SK-N-SH (cell line): ENCODE data around the gene COIL. TPM values are rescaled to one million over a fixed set of nuclear protein-coding genes. Genes with fewer than 3 reads are reported as not detected.

ENCODE experiments used
- CTCF ChIA-PET: fragments of 300-600, 350-600 bp; formaldehyde crosslinking; extraction: SDS; loops from one replicate; lab custom pipeline; 2021; lab: Yijun Ruan, JAX
- POLR2A ChIA-PET: fragments of 350-600 bp; sonication (Branson Sonifier 250); formaldehyde crosslinking; extraction: SDS; loops from one replicate; lab custom pipeline; 2020; ENCODE audit warnings: antibody characterized with exemption, inconsistent platforms; lab: Yijun Ruan, JAX
- DNase-seq: peaks from one replicate; pipeline ENCODE4 v3.0.0; 2012
- H2AFZ ChIP-seq: fragments of 200-600 bp; sonication (generic); 2 replicates; pipeline ENCODE4 v1.8.1; 2016; ENCODE audit warnings: antibody characterized with exemption, mild to moderate bottlenecking, low read depth
- H3F3A ChIP-seq: fragments of 200-600 bp; sonication (generic); replicated peaks from 2 replicates; pipeline ENCODE3; 2016; ENCODE audit warnings: antibody characterized with exemption, mild to moderate bottlenecking; ENCODE audit not compliant: insufficient read depth
- H3K27ac ChIP-seq, 2 experiments: fragments of 200-500 bp in 1 of 2; fragments of 200-600 bp in 1 of 2; sonication (Bioruptor generic) in 1 of 2; sonication (generic), shearing (Covaris generic) in 1 of 2; 2 replicates each; pipeline versions ENCODE4 v1.5.1 to v1.6.1; 2014 to 2016; ENCODE audit warnings: low read depth in 2 of 2, inconsistent platforms in 1 of 2, low read length in 1 of 2, mild to moderate bottlenecking in 1 of 2, mixed read lengths in 1 of 2
- H3K27me3 ChIP-seq: fragments of 200-600 bp; sonication (generic), shearing (Covaris generic); 2 replicates; pipeline ENCODE4 v1.6.1; 2016; ENCODE audit warnings: mixed run types; ENCODE audit not compliant: insufficient read depth
- H3K36me3 ChIP-seq, 2 experiments: fragments of 200-500 bp in 1 of 2; fragments of 200-600 bp in 1 of 2; sonication (Bioruptor generic) in 1 of 2; sonication (generic) in 1 of 2; replicated peaks in 1 of 2; 2 replicates each; pipeline versions ENCODE3 to v1.5.1; 2014 to 2016; ENCODE audit warnings: low read length in 1 of 2, mild to moderate bottlenecking in 1 of 2; ENCODE audit not compliant: insufficient read depth in 2 of 2, control insufficient read depth in 1 of 2
- H3K4me1 ChIP-seq, 2 experiments: fragments of 200-500 bp in 1 of 2; fragments of 200-600 bp in 1 of 2; sonication (Bioruptor generic) in 1 of 2; sonication (generic), shearing (Covaris generic) in 1 of 2; 2 replicates each; pipeline versions ENCODE4 v1.5.1 to v1.6.1; 2014 to 2016; ENCODE audit warnings: low read depth in 1 of 2, low read length in 1 of 2, mixed run types in 1 of 2; ENCODE audit not compliant: insufficient read depth in 2 of 2, control insufficient read depth in 1 of 2
- H3K4me2 ChIP-seq: fragments of 200-600 bp; sonication (generic), shearing (Covaris generic); 2 replicates; pipeline ENCODE4 v1.6.1; 2017; ENCODE audit warnings: mixed run types
- H3K4me3 ChIP-seq, 2 experiments: fragments of 200-500 bp in 1 of 2; fragments of 200-600 bp in 1 of 2; sonication (Bioruptor generic) in 1 of 2; sonication (generic), shearing (Covaris generic) in 1 of 2; 2 replicates each; pipeline versions ENCODE4 v1.5.1 to v1.8.1; 2014 to 2016; ENCODE audit warnings: low read depth in 2 of 2, inconsistent platforms in 1 of 2, low read length in 1 of 2, mild to moderate bottlenecking in 1 of 2, mixed read lengths in 1 of 2, moderate library complexity in 1 of 2
- H3K79me2 ChIP-seq: fragments of 200-600 bp; sonication (generic); 2 replicates; pipeline ENCODE4 v1.8.1; 2017; ENCODE audit warnings: mild to moderate bottlenecking; ENCODE audit not compliant: insufficient read depth
- H3K9ac ChIP-seq: fragments of 200-600 bp; sonication (generic); 2 replicates; pipeline ENCODE4 v1.6.1; 2017; ENCODE audit warnings: mixed run types
- H3K9me2 ChIP-seq: fragments of 200-600 bp; sonication (generic); 2 replicates; pipeline ENCODE4 v1.6.1; 2017; ENCODE audit warnings: mixed run types
- H3K9me3 ChIP-seq: fragments of 200-600 bp; sonication (generic); 2 replicates; pipeline ENCODE4 v1.6.1; 2017; ENCODE audit warnings: mixed run types, mild to moderate bottlenecking, moderate library complexity
- H4K20me1 ChIP-seq: fragments of 200-600 bp; sonication (generic); 2 replicates; pipeline ENCODE4 v1.6.1; 2017; ENCODE audit warnings: mild to moderate bottlenecking, mixed run types; ENCODE audit not compliant: insufficient read depth
- CTCF ChIP-seq: fragments of 200-600 bp; sonication (generic); IDR thresholded peaks from 2 replicates; pipeline ENCODE4 v1.6.1; 2017; ENCODE audit warnings: antibody characterized with exemption, mild to moderate bottlenecking, moderate library complexity
- FOXJ3 ChIP-seq: sonication (generic); formaldehyde crosslinking; IDR thresholded peaks from 2 replicates; pipeline ENCODE4 v1.5.1; 2020; ENCODE audit warnings: mild to moderate bottlenecking, missing genetic modification reagents
- IRF3 ChIP-seq: fragments of 150-350 bp; IDR thresholded peaks from 2 replicates; pipeline ENCODE4 v1.6.1; 2016; ENCODE audit warnings: mild to moderate bottlenecking, low read depth, low read length
- JUND ChIP-seq: IDR thresholded peaks from 2 replicates; pipeline ENCODE4 v1.4.0; 2012
- MXI1 ChIP-seq: IDR thresholded peaks from 2 replicates; pipeline ENCODE4 v1.6.1; 2012; ENCODE audit warnings: mild to moderate bottlenecking, low read depth, low read length, improper control_type of control experiment
- NFIC ChIP-seq: IDR thresholded peaks from 2 replicates; pipeline ENCODE4 v1.4.0; 2012; ENCODE audit warnings: borderline replicate concordance
- NRF1 ChIP-seq: IDR thresholded peaks from 2 replicates; pipeline ENCODE4 v1.6.1; 2012; ENCODE audit warnings: low read depth, mild to moderate bottlenecking, low read length
- RCOR1 ChIP-seq: fragments of 150-350 bp; IDR thresholded peaks from 2 replicates; pipeline ENCODE4 v1.6.1; 2017; ENCODE audit warnings: antibody characterized with exemption, low read length
- SMC3 ChIP-seq: IDR thresholded peaks from 2 replicates; pipeline ENCODE4 v1.6.1; 2012; ENCODE audit warnings: low read depth, low read length, improper control_type of control experiment
- TCF12 ChIP-seq: IDR thresholded peaks from 2 replicates; pipeline ENCODE4 v1.4.0; 2012
- WGBS: methylation state at CpG from one replicate; pipeline ENCODE4 v1.1.6; 2017; ENCODE audit warnings: low lambda C conversion rate; 5-methylcytosine and 5-hydroxymethylcytosine counted together
- polyA plus RNA-seq, 3 experiments: library from polyadenylated mRNA; depleted of rRNA; stranded (reverse); fragments of >200 nt; gene quantifications; 2 replicates each; pipeline ENCODE4 v1.2.3, GENCODE V29; 2012

COIL gene
- polyA plus RNA-seq, 1 of the 3 experiments (the other 2 are of a cell fraction): 3.9 TPM

- H3K9me3 ChIP-seq: peaks cover 36% of the 10 kb centered on the region
- H2AFZ ChIP-seq: no peak overlapping the region
- no peaks in the 10 kb centered on the region for H3K27me3 ChIP-seq
- 57% methylated on average over 2 of the region's 2 CpGs for WGBS
- H3K9me2 ChIP-seq: no peaks in the 10 kb centered on the region
- no peak for DNase-seq
- H3K9ac ChIP-seq: no peak overlapping the region
- CTCF ChIA-PET: interaction anchor here (1.8 to 2.0 kb wide), 2 partner anchors 11 to 109 kb away, joined by 5 read pairs; no protein-coding TSS in a partner anchor
- POLR2A ChIA-PET: no interaction called here
- H3F3A ChIP-seq: peaks cover 7% of the 10 kb centered on the region
- H3K4me2 ChIP-seq: no peak overlapping the region
- H4K20me1 ChIP-seq: no peaks in the 10 kb centered on the region
- H3K4me1 ChIP-seq: no peaks in the 10 kb centered on the region
- H3K27ac ChIP-seq: no peak overlapping the region
- no peak for TF ChIP-seq NRF1
- TF ChIP-seq CTCF: no peak
- no peak for TF ChIP-seq SMC3
- TF ChIP-seq TCF12: no peak
- no peak for TF ChIP-seq IRF3
- no peak for TF ChIP-seq NFIC
- no peak for TF ChIP-seq RCOR1
- TF ChIP-seq FOXJ3 (CRISPR knock-in tag): no peak
- H3K36me3 ChIP-seq: peaks cover 0 to 17% of the 10 kb centered on the region in 2 experiments
- no peaks in the 10 kb centered on the region for H3K79me2 ChIP-seq
- no peak overlapping the region for H3K4me3 ChIP-seq
These were observed 32.3 kb downstream of the COIL start for GRCh38 chr17:56928586-56928985.

- peaks cover 7% of the 10 kb centered on the region for H3F3A ChIP-seq
- no peaks in the 10 kb centered on the region for H4K20me1 ChIP-seq
- H3K9me3 ChIP-seq: peaks cover 29% of the 10 kb centered on the region
- POLR2A ChIA-PET: no interaction called here
- H3K27me3 ChIP-seq: no peaks in the 10 kb centered on the region
- TF ChIP-seq JUND (no peak), RCOR1 (no peak), MXI1 (no peak)
- no peak for DNase-seq
- H3K79me2 ChIP-seq: no peaks in the 10 kb centered on the region
- no peak overlapping the region for H3K27ac ChIP-seq
- H3K4me1 ChIP-seq: no peaks in the 10 kb centered on the region
- peaks cover 0 to 11% of the 10 kb centered on the region in 2 experiments for H3K36me3 ChIP-seq
- no peak overlapping the region for H2AFZ ChIP-seq
- no peak overlapping the region for H3K4me2 ChIP-seq
- CTCF ChIA-PET: interaction anchor here (3.0 to 5.0 kb wide), 2 partner anchors 13 to 107 kb away, joined by 13 to 28 read pairs; no protein-coding TSS in a partner anchor
- H3K9ac ChIP-seq: no peak overlapping the region
- H3K4me3 ChIP-seq: no peak overlapping the region
- H3K9me2 ChIP-seq: no peaks in the 10 kb centered on the region
- 52% methylated on average over 2 of the region's 2 CpGs for WGBS
These were observed 34.1 kb downstream of the COIL start for GRCh38 chr17:56926704-56927103.
